22Rv1 (cell line): ENCODE measurements around the gene TMEM40.

Experiments used
- ZFX ChIP-seq: fragments of 450-650 bp; IDR thresholded peaks from 2 replicates; pipeline ENCODE4 v1.6.1; 2017; ENCODE audit warnings: antibody characterized with exemption, borderline replicate concordance
- TF ChIP-seq, protein P1 (sequence below): fragments of 450-650 bp; IDR thresholded peaks from 2 replicates; pipeline ENCODE4 v1.5.1; 2017; ENCODE audit warnings: mild to moderate bottlenecking

GRCh38 chr3:12758025-12758781, 856 bp downstream of the TMEM40 start:
- TF ChIP-seq, protein P1, sequence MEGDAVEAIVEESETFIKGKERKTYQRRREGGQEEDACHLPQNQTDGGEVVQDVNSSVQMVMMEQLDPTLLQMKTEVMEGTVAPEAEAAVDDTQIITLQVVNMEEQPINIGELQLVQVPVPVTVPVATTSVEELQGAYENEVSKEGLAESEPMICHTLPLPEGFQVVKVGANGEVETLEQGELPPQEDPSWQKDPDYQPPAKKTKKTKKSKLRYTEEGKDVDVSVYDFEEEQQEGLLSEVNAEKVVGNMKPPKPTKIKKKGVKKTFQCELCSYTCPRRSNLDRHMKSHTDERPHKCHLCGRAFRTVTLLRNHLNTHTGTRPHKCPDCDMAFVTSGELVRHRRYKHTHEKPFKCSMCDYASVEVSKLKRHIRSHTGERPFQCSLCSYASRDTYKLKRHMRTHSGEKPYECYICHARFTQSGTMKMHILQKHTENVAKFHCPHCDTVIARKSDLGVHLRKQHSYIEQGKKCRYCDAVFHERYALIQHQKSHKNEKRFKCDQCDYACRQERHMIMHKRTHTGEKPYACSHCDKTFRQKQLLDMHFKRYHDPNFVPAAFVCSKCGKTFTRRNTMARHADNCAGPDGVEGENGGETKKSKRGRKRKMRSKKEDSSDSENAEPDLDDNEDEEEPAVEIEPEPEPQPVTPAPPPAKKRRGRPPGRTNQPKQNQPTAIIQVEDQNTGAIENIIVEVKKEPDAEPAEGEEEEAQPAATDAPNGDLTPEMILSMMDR: no peak
- TF ChIP-seq ZFX: no peak
